Measurements from ENCODE around the gene PPP1R37.
A peak's percentile ranks its signal among the peaks of the same experiment; 100 is the strongest.

Gene PPP1R37

GRCh38 chr19:45152504-45153338 lies 59.7 kb downstream of the PPP1R37 start:
- Histone ChIP-seq H3K79me2 (ENCODE audit: control insufficient read depth, low read length) (no peaks in the 10 kb centered on the region), H3K4me1 (ENCODE audit: control insufficient read depth, low read length) (peaks cover 9% of the 10 kb centered on the region), H3K27ac (ENCODE audit: low read depth, low read length) (no peak overlapping the region), H3K9me2 (replicated peaks; ENCODE audit: control insufficient read depth, low read length) (no peaks in the 10 kb centered on the region), H3K9me3 (ENCODE audit: control insufficient read depth, insufficient read depth, low read length) (no peaks in the 10 kb centered on the region), H3K4me2 (ENCODE audit: low read length) (peak overlapping the region; percentile 45), H4K20me1 (ENCODE audit: control insufficient read depth, insufficient read depth, low read depth, low read length) (no peaks in the 10 kb centered on the region), H3K27me3 (ENCODE audit: control insufficient read depth, low read length) (peaks cover 24% of the 10 kb centered on the region), H3K36me3 (ENCODE audit: control insufficient read depth, low read length) (no peaks in the 10 kb centered on the region), H3K4me3 (ENCODE audit: low read length) (no peak overlapping the region; the same call in 1 of the 2 replicates), H3F3A (ENCODE audit: control insufficient read depth, insufficient read depth) (no peaks in the 10 kb centered on the region)
- TF ChIP-seq CTCF (IDR thresholded peaks at IDR 0.05; ENCODE audit: low read depth, low read length, poor library complexity, severe bottlenecking) = no peak
- no peak for TF ChIP-seq EZH2phosphoT487 (IDR thresholded peaks at IDR 0.05; ENCODE audit: borderline replicate concordance, low read length)

- no peak for TF ChIP-seq EZH2phosphoT487 (IDR thresholded peaks at IDR 0.05; ENCODE audit: borderline replicate concordance, low read length)
- H3K9me3 ChIP-seq (ENCODE audit: control insufficient read depth, insufficient read depth, low read length) = no peaks in the 10 kb centered on the region
- H3K36me3 ChIP-seq (ENCODE audit: control insufficient read depth, low read length) = no peaks in the 10 kb centered on the region
- peaks cover 9% of the 10 kb centered on the region for H3K4me1 ChIP-seq (ENCODE audit: control insufficient read depth, low read length)
- H3F3A ChIP-seq (ENCODE audit: control insufficient read depth, insufficient read depth) = no peaks in the 10 kb centered on the region
- no peaks in the 10 kb centered on the region for H3K79me2 ChIP-seq (ENCODE audit: control insufficient read depth, low read length)
- H3K4me2 ChIP-seq (ENCODE audit: low read length) = peak overlapping the region; percentile 45
- peaks cover 28% of the 10 kb centered on the region for H3K27me3 ChIP-seq (ENCODE audit: control insufficient read depth, low read length)
- no peaks in the 10 kb centered on the region for H4K20me1 ChIP-seq (ENCODE audit: control insufficient read depth, insufficient read depth, low read depth, low read length)
- H3K4me3 ChIP-seq (ENCODE audit: low read length) = peak overlapping the region; percentile 9; the same call in 1 of the 2 replicates
- no peaks in the 10 kb centered on the region for H3K9me2 ChIP-seq (replicated peaks; ENCODE audit: control insufficient read depth, low read length)
- H3K27ac ChIP-seq (ENCODE audit: low read depth, low read length) = no peak overlapping the region
Observed at GRCh38 chr19:45153339-45154063, 60.5 kb downstream of the PPP1R37 start.

GRCh38 chr19:45154064-45154827 lies 61.3 kb downstream of the PPP1R37 start:
- Histone ChIP-seq H3K36me3 (ENCODE audit: control insufficient read depth, low read length) (no peaks in the 10 kb centered on the region), H4K20me1 (ENCODE audit: control insufficient read depth, insufficient read depth, low read depth, low read length) (no peaks in the 10 kb centered on the region), H3K79me2 (ENCODE audit: control insufficient read depth, low read length) (no peaks in the 10 kb centered on the region), H3K27ac (ENCODE audit: low read depth, low read length) (no peak overlapping the region), H3K9me2 (replicated peaks; ENCODE audit: control insufficient read depth, low read length) (no peaks in the 10 kb centered on the region), H3K4me3 (ENCODE audit: low read length) (0 out of 2 replicates have a peak overlapping the region, but pooled peaks have one; percentile 9), H3K9me3 (ENCODE audit: control insufficient read depth, insufficient read depth, low read length) (no peaks in the 10 kb centered on the region), H3K27me3 (ENCODE audit: control insufficient read depth, low read length) (peaks cover 28% of the 10 kb centered on the region), H3K4me2 (ENCODE audit: low read length) (peak overlapping the region; percentile 45; the same call in 1 of the 2 replicates), H3F3A (ENCODE audit: control insufficient read depth, insufficient read depth) (no peaks in the 10 kb centered on the region), H3K4me1 (ENCODE audit: control insufficient read depth, low read length) (peaks cover 9% of the 10 kb centered on the region)
- TF ChIP-seq CTCF (IDR thresholded peaks at IDR 0.05; ENCODE audit: low read depth, low read length, poor library complexity, severe bottlenecking) (no peak), EZH2phosphoT487 (IDR thresholded peaks at IDR 0.05; ENCODE audit: borderline replicate concordance, low read length) (no peak)
